ENCODE results near the gene CHRNA3. TPM values are rescaled to one million over a fixed set of nuclear protein-coding genes. Genes with fewer than 3 reads are reported as not detected.

The CHRNA3 gene
- polyA plus RNA-seq, 4 donors = 0.86 to 1.5 (median 1.2) TPM

DNA sequence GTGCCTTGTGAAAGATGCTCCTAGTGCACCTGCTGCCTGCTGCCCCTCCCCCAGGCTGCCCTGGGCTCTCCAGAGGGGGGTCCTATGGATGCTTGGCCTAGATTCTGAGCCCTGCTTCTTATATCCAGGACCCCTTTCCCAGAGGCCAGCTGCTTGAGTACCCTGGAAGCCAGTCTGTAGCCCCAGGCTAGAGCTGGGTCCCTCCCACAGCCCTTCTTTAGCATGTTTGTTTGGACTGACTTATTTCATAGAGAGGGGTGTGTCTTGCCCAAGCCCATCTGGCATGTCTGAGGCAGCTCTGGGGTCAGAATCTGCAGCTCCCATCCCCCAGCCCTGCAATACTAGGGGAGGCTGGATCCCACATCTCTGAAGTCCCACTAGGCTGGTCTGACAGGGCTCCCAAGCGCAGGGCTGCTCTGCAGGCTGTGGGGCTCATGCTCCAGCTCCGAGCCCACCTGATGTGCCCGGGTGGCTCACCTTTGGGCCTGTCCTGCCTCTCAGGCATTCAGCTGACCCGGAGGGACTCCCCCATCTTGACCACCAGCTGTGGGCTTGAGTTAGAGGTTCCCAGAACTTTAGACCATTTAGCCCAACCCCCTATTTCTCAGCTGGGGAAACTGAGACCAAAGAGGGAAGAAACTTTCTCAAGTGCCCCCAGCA is 17.1 kb upstream of the CHRNA3 start:
- no peak for DNase-seq (ENCODE audit: low read depth in 4 of 4, low spot score in 2 of 4)

DNA sequence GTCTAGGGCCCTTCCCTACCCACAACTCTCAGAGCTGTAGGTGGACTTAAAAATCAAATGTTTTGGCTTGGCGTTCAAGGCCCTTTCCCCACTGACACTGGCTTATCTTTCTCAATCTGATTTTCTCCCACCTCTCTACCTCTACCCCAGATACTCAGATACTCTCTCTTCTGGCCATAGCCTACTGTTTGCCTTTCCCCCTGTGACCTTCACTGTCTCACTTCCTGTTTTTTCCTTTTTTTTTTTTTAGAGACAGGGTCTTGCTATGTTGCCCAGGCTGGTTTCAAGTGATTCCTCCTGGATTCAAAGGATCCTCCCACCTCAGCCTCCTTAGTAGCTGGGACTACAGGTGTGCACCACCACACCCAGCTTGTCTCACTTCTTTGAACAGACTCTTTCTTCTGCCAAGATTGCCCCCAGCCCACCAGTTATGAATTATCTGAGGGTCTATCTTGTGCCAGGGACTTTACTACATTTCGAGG is 15.6 kb upstream of the CHRNA3 start:
- DNase-seq (ENCODE audit: low read depth in 4 of 4, low spot score in 2 of 4) = no peak

- no peak for DNase-seq (ENCODE audit: low read depth in 4 of 4, low spot score in 2 of 4)
These were observed 14.6 kb upstream of the CHRNA3 start for GRCh38 chr15:78635346-78635745.

GRCh38 chr15:78634210-78635145 is 13.7 kb upstream of the CHRNA3 start:
- no peak for DNase-seq (ENCODE audit: low read depth in 4 of 4, low spot score in 2 of 4)

- DNase-seq (ENCODE audit: low read depth in 4 of 4, low spot score in 2 of 4) = no peak
These were observed 12.6 kb upstream of the CHRNA3 start for GRCh38 chr15:78633348-78633747.

- DNase-seq (ENCODE audit: low read depth in 4 of 4, low spot score in 2 of 4) = no peak
These were observed 10.3 kb upstream of the CHRNA3 start for GRCh38 chr15:78630886-78631633.

DNA sequence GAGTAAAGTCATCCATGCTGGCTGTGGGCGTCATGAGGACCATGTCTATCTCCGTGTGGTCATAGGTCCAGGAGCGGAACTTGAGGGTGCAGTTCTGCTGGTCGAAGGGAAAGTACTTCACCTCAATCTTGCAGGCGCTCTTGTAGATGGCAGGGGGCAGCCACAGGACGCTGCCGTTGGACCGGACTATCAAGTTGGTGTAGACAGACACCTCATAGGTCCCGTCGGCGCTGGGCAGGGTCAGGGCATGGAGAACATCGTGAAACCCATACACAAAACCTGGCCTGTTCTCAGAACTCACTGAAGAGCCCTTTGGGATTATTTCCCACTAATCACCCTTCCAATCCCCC is 8.9 kb upstream of the CHRNA3 start:
- DNase-seq (ENCODE audit: low read depth in 4 of 4, low spot score in 2 of 4) = no peak

- no peak for DNase-seq (ENCODE audit: low read depth in 4 of 4, low spot score in 2 of 4)
These were observed 8.4 kb upstream of the CHRNA3 start for GRCh38 chr15:78629031-78629715.

GRCh38 chr15:78628227-78628626 is 7.4 kb upstream of the CHRNA3 start:
- no peak for DNase-seq (ENCODE audit: low read depth in 4 of 4, low spot score in 2 of 4)

- DNase-seq (ENCODE audit: low read depth in 4 of 4, low spot score in 2 of 4) = no peak
These were observed 6.6 kb upstream of the CHRNA3 start for GRCh38 chr15:78627348-78627747.

DNA sequence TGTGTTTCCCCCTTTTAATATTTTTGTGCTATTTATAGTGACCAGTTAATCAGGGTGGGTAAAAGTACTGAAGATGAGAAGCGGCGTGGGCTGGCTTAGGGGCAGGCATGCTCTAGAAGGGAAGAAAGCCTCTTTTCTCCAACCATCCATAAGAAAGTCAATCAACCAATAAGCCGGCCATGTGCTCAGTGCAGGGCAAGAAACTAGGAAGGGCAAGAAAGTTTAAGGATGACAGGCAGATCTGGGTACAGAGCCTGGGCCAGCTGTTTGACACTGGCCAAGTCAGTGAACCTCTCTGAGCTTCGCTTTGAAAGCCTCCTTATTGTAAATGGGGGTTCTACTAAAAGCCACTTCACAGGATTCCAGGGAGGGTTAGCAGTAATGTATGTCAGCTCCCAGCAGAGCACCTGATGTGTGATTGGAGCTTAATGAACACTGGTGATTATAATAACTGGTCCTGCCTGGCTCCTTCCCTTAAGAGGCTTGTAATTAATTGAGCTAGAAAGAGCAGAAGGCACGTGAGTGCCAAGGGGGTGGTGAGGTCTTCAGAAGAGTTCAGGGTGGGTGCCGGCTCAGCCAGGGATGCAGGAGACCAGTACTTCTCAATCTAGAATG is 5.7 kb upstream of the CHRNA3 start:
- DNase-seq (ENCODE audit: low read depth in 4 of 4, low spot score in 2 of 4) = no peak

- no peak for DNase-seq (ENCODE audit: low read depth in 4 of 4, low spot score in 2 of 4)
These were observed 4.9 kb upstream of the CHRNA3 start for GRCh38 chr15:78625606-78626280.

- no peak for DNase-seq (ENCODE audit: low read depth in 4 of 4, low spot score in 2 of 4)
These were observed 4.1 kb upstream of the CHRNA3 start for GRCh38 chr15:78624651-78625590.

DNA sequence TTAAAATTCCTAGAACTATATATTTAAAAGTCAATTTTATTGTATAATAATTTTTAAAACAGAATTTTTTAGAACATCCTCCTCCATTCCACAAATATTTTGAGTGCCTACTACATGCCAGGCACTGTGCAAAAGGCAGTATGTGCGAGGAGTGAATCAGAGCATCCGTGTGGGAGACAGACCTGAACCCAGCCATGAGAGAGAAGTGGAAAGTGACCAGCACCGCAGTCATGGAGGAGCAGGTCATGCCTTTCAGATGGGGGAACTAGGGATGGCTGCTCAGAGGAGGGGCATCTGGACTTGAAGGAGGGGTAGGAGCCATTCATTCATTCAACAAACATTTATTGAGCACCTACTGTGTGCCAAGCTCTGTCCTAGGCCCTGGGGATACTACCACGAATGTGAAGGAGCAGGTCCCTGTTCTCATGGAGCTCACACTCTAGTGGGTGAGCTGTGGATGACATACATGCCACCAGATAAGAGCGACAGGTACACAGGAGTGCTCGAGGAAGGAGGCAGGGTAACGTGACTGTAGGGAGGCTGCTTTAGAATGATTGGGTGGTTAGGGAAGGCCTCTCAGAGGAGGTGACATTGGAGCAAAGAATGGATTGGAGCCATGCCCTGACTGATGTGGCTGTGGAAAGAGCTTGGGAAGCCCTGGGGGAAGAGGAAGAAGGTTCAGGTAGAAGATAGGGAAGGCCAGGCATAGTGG is 3.1 kb upstream of the CHRNA3 start:
- DNase-seq (ENCODE audit: low read depth in 4 of 4, low spot score in 2 of 4) = no peak

- DNase-seq (ENCODE audit: low read depth in 4 of 4, low spot score in 2 of 4) = no peak
These were observed 1.1 kb upstream of the CHRNA3 start for GRCh38 chr15:78621810-78622402.

DNA sequence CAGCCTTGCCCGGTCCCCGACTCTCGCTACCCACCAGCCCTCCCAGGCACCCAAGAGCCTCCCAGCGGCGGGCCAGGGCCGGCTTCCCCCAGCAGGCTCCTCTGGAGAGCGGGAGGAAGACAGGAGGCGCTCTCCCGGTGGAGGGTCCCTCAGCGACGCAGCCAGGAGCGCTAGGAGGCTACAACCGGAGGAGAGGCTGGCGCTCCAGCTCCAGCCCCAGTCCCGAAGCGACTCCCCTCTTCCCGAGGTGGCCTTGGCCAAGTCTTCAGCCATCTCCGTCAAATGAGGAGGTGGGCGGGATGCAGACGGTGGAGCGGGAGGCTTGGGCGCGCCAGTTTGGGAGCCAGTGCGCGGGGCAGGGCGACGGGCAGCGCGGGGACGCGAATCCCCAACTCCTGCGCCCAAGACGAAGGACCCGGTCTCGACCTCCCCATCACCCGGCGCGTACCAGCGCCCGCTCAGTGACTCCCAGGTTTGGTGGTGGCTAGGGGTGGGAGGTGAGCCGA is 722 bp downstream of the CHRNA3 start:
- peak in 1 of 4 donors; percentile 18 for DNase-seq (ENCODE audit: low read depth in 4 of 4, low spot score in 2 of 4)

Data from left renal cortex interstitium (tissue), 4 donors.